ENCODE measurements around the gene TRPC1.

GRCh38 chr3:142709207-142709606 lies 14.6 kb upstream of the TRPC1 start:
- TF ChIP-seq CTCF (conservative IDR thresholded peaks at IDR 0.05 in 1 of 2, IDR thresholded peaks at IDR 0.05 in 1 of 2; ENCODE audit: extremely low read depth in 1 of 2, insufficient read depth in 1 of 2, low read depth in 1 of 2, low read length in 2 of 2) (no peak), EZH2 (IDR thresholded peaks at IDR 0.05; ENCODE audit: borderline replicate concordance, low read length) (no peak)
